Omental fat pad (tissue), 4 donors: ENCODE measurements around the gene SLC29A4. TPM values are rescaled to one million over a fixed set of nuclear protein-coding genes. Genes with fewer than 3 reads are reported as not detected.
A peak's percentile ranks its signal among the peaks of the same experiment; 100 is the strongest.
"Not testable (repeated sequence)": the region's sequence is repeated elsewhere in the genome, so short reads cannot be mapped to it uniquely, and the experiment has no call there.

Experiments used
- ATAC-seq: fragments of 150-250 bp; one replicate; pipeline ENCODE4 v1.9.1; 2016; ENCODE audit warnings: mild to moderate bottlenecking, moderate library complexity; ENCODE audit not compliant: low FRiP score
- DNase-seq: peaks from one replicate; pipeline ENCODE4 v3.0.0-alpha.2; 2019; ENCODE audit warnings: low spot score
- total RNA-seq, 4 donors: library from RNA; depleted of rRNA; stranded (reverse); fragments of >200 nt; gene quantifications; one replicate each; pipeline ENCODE4 v1.1.0, GENCODE V29; 2016
- TF ChIP-seq, protein P1 (sequence below), 3 donors: fragments of 450-650 bp; IDR thresholded peaks; one replicate each; pipeline ENCODE4 v1.5.1; 2016 to 2017; ENCODE audit warnings: antibody characterized with exemption in 3 of 3, mild to moderate bottlenecking in 3 of 3, moderate library complexity in 2 of 3

Gene SLC29A4
- total RNA-seq, 4 donors from 2014 or later: 7.3 to 22.7 (median 13.3) TPM

DNA sequence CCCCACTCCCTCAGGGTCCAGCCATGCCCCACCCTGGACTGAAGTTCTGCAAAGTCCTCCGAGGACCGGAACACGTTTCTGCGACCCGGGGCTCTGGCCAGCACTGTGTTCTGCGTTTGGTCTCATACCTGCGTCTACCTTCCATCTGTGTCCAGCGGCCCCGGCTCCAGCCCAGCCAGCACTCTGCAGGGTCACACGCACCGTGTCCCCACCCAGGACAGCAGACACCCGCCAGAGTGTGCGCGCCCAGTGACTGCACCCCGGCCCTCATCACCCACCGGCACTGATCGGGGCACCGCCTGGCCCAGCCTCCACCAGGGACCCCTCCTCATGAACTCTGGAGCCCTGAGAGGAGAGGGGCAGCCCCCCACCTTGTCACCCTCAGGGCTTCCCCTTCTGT lies 20.3 kb downstream of the SLC29A4 start:
- TF ChIP-seq, protein P1, sequence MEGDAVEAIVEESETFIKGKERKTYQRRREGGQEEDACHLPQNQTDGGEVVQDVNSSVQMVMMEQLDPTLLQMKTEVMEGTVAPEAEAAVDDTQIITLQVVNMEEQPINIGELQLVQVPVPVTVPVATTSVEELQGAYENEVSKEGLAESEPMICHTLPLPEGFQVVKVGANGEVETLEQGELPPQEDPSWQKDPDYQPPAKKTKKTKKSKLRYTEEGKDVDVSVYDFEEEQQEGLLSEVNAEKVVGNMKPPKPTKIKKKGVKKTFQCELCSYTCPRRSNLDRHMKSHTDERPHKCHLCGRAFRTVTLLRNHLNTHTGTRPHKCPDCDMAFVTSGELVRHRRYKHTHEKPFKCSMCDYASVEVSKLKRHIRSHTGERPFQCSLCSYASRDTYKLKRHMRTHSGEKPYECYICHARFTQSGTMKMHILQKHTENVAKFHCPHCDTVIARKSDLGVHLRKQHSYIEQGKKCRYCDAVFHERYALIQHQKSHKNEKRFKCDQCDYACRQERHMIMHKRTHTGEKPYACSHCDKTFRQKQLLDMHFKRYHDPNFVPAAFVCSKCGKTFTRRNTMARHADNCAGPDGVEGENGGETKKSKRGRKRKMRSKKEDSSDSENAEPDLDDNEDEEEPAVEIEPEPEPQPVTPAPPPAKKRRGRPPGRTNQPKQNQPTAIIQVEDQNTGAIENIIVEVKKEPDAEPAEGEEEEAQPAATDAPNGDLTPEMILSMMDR (IDR thresholded peaks at IDR 0.05): no peak

DNA sequence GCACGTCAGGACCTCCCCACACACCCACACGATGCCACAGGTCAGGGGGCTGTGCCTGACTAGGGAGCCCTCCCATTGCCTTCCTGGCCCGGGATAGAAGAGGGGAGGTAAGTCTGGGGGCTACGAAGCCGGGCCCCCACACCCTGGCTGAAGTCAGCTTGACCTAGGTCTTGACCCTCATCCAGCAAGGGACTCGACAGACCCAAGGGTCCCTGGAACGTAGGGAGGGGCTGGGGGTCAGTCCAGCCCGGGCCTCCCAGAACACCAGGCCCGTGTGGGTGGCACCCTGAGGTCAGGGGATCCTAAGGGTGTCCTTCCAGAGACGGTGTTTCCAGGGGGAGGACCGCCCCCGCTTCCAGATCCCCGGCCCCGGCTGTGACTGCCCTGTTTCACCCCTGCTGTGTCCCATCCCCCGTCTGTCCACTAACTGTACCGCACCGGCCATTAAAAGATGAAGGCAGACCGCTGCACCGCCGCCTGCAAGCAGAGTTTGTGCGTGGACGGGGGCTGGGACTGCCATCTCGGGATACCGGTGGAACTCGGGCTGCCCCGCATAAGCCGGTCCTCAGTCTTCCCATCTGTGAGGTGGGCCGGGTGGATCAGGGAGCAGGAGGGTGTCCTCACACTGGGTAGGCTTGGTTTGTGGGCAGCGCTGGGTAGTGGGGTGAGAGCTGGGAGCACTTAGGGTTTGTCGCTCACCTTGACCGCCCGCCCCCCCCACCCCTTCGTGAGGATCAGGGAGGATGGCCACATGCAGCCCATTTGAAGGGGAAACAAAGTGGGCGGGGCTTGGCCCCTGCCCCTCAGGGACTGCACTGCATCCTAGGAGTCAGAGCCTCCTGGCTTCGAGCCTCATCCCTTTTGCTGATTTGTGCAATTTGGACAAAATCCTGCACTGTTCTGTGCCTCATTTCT lies 21.1 kb downstream of the SLC29A4 start:
- DNase-seq: no peak
- TF ChIP-seq, protein P1 (IDR thresholded peaks at IDR 0.05): no peak
- ATAC-seq: no peak

More for the DNA sequence above, 20.3 kb downstream of the SLC29A4 start:
- DNase-seq (no peak), ATAC-seq (peak; percentile 13)

DNA sequence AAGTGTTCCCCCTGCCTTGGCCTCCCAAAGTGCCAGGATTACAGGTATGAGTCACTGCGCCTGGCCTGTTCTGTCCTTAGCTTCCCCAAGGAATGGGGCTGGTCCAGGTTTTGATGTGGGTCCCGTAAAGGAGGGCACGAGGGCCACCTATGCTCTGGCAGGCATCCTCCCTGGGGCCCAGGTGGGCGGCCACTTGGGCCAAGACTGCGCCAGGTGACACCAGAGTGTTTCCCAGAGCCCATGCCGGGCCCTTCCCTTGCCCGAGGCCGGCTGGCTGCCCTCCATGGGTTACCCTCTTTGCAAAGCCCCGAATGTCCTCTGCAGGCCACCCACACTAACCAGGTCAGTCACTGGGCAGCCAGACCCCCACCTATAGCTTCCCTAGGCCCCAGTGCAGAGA lies 22.3 kb downstream of the SLC29A4 start:
- ATAC-seq, DNase-seq: not testable (repeated sequence)

DNA sequence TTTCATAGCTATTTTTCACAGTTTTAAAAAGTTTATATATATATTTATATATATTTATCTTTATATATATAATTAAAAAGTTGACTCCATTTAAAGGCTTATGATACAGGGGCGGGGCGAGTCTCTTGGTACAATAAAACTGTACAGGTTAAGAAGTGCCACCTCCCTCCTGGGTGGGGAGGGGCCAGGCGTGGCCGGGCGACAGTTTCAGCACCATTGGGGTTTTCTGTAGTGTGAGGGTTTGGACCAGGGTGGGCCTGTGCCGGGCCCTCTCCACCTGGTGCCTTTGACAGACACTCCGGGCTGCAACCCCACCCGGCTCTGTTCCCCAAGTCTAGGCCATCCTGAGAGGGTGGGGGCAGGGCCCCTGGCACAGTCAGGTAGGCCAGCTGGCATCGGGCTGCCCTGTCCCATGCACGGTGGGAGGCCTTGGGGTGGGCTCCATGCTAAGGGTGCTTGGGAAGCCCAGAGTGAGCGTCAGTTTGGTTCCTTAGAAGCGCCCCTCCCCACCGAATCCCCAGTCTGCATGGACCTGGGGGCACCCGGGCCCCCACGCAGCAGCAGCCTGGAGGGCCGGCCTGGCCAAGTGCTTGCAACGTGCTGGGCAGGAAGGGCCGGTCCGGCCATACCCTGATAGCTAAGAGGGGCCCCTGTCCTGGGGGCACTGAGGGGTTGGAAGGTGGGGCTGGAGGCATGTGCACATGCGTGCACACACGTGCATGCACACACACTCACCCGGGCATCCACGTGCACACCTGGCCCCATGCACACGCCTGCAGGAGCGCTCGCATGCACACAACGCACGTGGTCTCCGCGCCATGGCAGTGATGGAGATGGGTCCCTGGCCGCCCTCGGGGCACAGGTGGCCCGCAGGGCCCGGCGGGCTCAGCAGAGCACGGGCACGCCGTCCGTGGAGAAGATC lies 24.7 kb downstream of the SLC29A4 start:
- not testable (repeated sequence) for DNase-seq, ATAC-seq

DNA sequence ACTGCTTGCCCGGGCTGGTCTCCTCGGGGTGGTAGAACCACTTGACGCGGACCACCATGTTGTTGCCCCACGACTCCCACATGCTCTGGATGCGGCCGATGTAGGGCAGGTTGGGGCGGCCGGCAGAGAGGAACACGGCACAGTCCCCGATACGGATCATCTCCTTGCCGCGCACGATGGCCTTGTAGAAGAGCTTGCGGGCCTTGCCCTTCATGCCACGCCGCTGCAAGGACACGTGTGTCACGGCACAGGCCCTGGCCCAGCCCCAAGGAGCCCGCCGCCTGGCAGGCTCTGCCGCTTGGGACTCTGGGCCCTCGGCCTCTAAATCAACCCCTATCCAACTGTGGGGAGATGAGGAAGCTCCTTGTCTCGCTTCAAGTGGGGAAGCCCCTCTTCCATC lies 26.4 kb downstream of the SLC29A4 start:
- no peak for ATAC-seq
- no peak for DNase-seq
- TF ChIP-seq, protein P1 (IDR thresholded peaks at IDR 0.05): no peak

DNA sequence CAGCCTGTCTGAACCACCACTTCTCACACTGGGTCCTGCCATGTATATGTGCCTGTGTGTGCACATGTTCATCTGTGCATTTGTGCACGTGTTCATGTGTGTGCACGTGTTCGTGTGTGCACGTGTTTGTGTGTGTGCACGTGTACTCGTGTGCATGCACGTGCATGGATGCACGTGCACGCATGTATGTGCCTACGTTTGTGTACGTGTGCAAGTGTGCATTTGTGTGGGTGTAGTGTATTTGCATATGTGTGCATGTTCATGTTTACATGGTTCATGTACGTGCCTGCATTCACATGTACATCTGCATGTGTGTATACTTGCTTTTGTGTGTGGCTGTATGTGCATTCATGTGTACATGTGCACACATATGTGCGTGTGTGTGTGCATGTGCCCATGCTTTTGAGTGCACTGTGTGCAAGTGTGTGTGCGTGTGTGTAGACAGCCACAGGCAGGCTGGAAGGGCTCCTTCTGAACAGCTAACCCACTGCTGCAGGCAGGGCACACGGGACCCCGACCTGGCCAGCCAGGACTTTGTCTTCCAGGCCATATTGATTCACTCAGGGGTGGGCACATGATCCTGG lies 28.2 kb downstream of the SLC29A4 start:
- TF ChIP-seq, protein P1 (IDR thresholded peaks at IDR 0.05): no peak
- ATAC-seq (no peak), DNase-seq (no peak)

DNA sequence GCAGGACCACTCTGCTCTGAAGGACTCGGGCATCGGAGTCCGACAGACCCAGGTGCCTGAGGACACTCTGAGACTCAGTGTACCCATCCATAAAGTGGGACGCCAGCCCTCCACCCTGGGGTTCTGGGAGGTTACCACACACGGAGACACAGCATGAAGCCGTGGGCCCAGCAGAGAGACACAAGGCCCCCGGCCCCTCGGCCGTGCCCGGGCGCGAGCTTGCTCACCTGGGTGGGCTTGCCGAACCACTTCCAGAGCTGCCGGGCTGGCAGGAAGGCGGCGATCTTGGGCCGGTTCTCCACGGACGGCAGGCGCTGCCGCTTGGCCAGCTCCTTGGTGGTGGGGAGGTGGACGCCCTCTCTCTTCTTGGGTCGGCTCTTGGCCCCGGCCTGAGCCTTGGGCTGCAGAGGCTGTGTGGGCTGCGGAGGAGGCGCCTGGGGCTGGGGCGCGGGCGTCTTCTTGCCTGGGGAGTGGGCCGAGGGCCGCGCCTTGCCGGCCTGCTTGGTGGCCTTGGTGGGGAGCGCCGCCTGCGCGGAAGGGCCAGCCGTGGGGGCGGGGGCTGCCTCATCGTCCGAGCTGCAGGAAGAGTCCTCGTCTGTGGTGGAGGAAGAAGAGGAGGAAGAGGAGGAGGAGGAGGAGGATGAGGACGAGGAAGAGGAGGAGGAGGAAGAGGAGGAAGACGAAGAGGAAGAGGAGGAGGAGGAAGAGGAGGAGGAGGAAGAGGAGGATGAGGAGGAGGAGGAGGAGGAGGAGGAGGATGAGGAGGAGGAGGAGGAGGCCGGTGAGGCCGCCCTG lies 29.7 kb downstream of the SLC29A4 start:
- not testable (repeated sequence) for DNase-seq, ATAC-seq

DNA sequence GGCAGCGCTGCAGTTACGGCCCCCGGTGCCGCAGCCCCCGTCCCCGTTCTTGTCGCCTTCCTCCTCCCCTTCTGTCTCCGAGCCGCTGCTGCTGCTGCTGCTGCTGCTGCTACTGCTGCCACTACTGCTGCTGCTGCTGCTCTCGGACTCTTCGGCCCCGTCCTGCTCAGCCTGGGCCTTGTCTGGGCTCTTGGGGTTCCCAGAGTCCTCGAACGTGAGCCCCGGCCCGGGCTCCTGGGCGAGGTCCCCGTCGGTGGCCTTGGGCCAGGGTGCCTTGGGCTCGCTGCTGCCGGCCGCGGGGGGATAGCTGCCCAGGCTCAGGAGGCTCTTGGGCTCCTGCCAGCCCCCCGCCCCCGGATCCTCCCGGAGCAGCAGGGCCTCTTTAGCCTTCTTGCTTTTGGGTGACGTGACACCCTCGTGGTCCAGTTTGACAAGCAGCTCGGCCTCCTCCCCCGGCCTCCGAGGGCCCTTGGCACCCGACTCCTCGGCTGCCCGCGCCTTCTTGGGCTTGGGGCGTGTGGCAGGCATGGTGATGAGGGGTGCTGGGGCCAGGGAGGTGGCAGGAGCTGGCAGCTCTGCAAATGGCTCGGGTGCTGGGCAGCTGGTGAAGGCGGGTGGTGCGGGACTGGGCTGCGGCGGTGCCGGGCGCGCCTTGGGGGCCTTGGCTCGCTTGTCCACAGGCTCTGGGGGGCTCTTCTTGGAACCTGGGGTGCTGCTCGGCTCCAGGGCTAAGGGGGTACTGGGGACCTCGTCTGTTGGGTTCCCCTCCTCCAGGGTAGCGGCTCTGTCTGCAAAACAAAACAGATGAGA lies 30.5 kb downstream of the SLC29A4 start:
- not testable (repeated sequence) for ATAC-seq, DNase-seq
